ENCODE measurements around the gene CCDC40. TPM values are rescaled to one million over a fixed set of nuclear protein-coding genes. Genes with fewer than 3 reads are reported as not detected.

Gene CCDC40
- total and polyA plus RNA-seq, 2 of the 13 experiments (the other 11 are each of a cell fraction or from before 2014, with no cell fraction given) = 4.1 to 5.5 TPM

DNA sequence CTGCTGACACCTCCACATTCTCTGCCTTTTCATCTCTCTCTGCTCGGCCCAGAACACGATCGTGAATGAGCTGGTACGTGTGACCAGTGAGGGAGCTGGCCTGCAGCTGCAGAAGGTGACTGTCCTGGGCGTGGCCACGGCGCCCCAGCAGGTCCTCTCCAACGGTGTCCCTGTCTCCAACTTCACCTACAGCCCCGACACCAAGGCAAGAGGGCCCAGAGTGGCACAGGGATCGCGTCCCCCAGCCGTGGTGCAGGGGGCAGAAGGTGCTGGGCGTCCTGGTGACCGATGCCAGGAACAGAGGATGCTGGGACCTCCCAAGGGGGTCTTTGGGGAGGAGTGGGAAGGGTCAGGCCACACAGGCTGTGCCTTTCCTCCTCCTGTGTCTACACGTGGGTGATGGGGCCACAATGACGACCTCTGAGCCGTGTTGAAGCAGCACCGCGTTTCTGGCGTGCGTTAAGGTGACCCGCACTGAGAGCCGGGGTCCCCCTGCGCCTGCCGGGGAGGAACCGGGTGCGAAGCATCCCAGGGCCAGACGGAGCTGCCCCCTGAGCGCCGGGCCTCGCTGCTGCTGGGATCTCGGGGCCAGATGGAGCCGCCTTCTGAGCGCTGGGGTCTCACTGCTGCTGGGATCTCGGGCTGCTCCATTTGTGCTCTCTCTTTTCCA, 82.3 kb downstream of the CCDC40 start:
- H3K27ac ChIP-seq (ENCODE audit: extremely low read length, insufficient read depth, low read length) = no peak overlapping the region
- BruUV-seq (replicated peaks) = no TSS peak
- no peaks in the 10 kb centered on the region for H4K20me1 ChIP-seq (ENCODE audit: insufficient read depth, low read length)
- H3K36me3 ChIP-seq (replicated peaks in 1 of 2; ENCODE audit: control insufficient read depth in 1 of 2, insufficient read depth in 2 of 2, low read length in 2 of 2) = no peaks in the 10 kb centered on the region
- DNase-seq (ENCODE audit: low spot score) = no peak
- CTCF ChIA-PET (ENCODE audit: low intra/inter-chr PET ratio, low total read pairs) = no interaction called here
- no peak overlapping the region for H3K4me2 ChIP-seq (ENCODE audit: low read depth, low read length)
- peaks cover 3% of the 10 kb centered on the region for H3K4me1 ChIP-seq (ENCODE audit: insufficient read depth, low read length)
- in situ Hi-C loops (cut with HindIII; ENCODE audit: extremely low pct_ligation_motif_present, low pct_unique_long_range_greater_than_20kb) = no loop called here
- no peaks in the 10 kb centered on the region; a peak in 1 of 5 replicates for H3K27me3 ChIP-seq (ENCODE audit: control insufficient read depth in 1 of 2, insufficient read depth in 2 of 2, low read length in 2 of 2)
- 93% methylated on average over 19 of the region's 35 CpGs for WGBS (ENCODE audit: low lambda C conversion rate)
- H3K9me3 ChIP-seq (ENCODE audit: low read length) = no peaks in the 10 kb centered on the region
- POLR2A ChIA-PET = interaction anchor here (1.0 kb wide), 1 partner anchor 17 kb away, joined by 3 read pairs; the partner anchor contains the start of gene GAA
- H3K9ac ChIP-seq (ENCODE audit: insufficient read depth, low read depth, low read length) = no peak overlapping the region
- H2AFZ ChIP-seq (ENCODE audit: low read length) = no peak overlapping the region
- no peak for TF ChIP-seq HNF4G (IDR thresholded peaks at IDR 0.05; ENCODE audit: borderline replicate concordance, low read depth, low read length)
- no peak for TF ChIP-seq HNF4G (CRISPR knock-in tag; IDR thresholded peaks at IDR 0.05; ENCODE audit: borderline replicate concordance, low read depth)
- TF ChIP-seq ZNF687 (CRISPR knock-in tag; IDR thresholded peaks at IDR 0.05) = 0 out of 2 replicates have a peak, but pooled peaks have one; percentile 5
- FAIRE-seq = no peak
- ATAC-seq = no peak; the same call in 2 of the 3 replicates
- intact Hi-C loops (cut with micrococcal nuclease; ENCODE audit: unreplicated experiment) = no loop called here
- H3K4me3 ChIP-seq (replicated peaks in 1 of 3; ENCODE audit: insufficient read depth in 1 of 3, low read depth in 2 of 3, low read length in 3 of 3) = no peak overlapping the region
- H3K79me2 ChIP-seq (ENCODE audit: insufficient read depth, low read length) = no peaks in the 10 kb centered on the region
